ENCODE data around the gene BHLHA15. TPM values are rescaled to one million over a fixed set of nuclear protein-coding genes. Genes with fewer than 3 reads are reported as not detected.

BHLHA15 gene
- total RNA-seq, 1 experiment from 2014 or later: 5.2 TPM

DNA sequence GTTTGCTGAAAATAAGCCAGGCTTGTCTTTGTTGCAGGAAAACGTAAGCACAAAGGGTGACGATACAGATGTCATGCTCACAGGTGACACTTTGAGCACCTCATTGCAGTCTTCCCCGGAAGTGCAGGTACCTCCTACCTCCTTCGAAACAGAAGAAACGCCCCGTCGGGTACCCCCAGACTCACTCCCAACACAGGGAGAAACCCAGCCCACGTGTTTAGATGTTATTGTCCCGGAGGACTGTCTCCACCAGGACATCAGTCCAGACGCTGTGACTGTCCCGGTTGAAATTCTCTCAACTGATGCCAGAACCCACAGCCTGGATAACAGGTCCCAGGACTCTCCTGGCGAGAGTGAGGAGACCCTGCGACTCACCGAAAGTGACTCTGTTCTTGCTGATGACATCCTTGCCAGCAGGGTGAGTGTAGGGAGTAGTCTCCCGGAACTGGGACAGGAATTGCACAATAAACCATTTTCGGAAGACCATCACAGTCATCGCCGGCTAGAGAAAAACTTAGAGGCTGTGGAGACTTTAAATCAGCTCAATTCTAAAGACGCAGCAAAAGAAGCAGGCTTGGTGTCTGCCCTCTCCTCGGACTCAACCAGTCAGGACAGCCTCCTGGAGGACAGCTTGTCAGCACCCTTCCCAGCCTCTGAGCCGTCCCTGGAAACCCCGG, 18.3 kb upstream of the BHLHA15 start (continued):
- TF ChIP-seq CBX3 (IDR thresholded peaks at IDR 0.05; ENCODE audit: low read depth) (no peak), RAD21 (IDR thresholded peaks at IDR 0.05; ENCODE audit: low read depth) (no peak), SP1 (IDR thresholded peaks at IDR 0.05; ENCODE audit: low read depth) (no peak)

DNA sequence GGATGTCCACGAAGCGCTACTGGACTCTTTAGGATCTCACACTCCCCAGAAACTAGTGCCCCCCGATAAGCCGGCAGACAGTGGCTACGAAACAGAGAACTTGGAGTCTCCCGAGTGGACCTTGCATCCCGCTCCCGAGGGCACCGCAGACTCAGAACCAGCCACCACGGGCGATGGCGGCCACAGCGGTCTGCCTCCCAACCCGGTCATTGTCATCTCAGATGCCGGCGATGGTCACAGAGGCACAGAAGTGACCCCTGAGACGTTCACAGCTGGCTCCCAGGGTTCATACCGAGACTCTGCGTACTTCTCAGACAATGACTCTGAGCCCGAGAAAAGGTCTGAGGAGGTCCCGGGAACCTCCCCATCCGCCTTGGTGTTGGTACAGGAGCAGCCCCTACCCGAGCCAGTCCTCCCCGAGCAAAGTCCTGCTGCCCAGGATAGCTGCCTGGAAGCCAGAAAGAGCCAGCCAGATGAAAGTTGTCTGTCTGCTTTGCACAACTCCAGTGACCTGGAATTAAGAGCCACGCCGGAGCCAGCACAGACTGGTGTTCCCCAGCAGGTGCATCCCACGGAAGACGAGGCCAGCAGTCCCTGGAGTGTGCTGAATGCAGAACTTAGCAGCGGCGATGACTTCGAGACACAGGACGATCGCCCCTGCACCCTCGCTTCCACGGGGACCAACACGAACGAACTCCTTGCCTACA, 17.6 kb upstream of the BHLHA15 start:
- peaks cover 0 to 4% of the 10 kb centered on the region in 2 experiments; a peak in 1 of 4 replicates for H3K36me3 ChIP-seq (ENCODE audit: control insufficient read depth in 1 of 2, insufficient read depth in 2 of 2, low read length in 2 of 2)
- no peak overlapping the region for H3K9ac ChIP-seq (ENCODE audit: low read length)
- ATAC-seq: no peak

More for the DNA sequence above, 17.6 kb upstream of the BHLHA15 start:
- TF ChIP-seq, protein P1, sequence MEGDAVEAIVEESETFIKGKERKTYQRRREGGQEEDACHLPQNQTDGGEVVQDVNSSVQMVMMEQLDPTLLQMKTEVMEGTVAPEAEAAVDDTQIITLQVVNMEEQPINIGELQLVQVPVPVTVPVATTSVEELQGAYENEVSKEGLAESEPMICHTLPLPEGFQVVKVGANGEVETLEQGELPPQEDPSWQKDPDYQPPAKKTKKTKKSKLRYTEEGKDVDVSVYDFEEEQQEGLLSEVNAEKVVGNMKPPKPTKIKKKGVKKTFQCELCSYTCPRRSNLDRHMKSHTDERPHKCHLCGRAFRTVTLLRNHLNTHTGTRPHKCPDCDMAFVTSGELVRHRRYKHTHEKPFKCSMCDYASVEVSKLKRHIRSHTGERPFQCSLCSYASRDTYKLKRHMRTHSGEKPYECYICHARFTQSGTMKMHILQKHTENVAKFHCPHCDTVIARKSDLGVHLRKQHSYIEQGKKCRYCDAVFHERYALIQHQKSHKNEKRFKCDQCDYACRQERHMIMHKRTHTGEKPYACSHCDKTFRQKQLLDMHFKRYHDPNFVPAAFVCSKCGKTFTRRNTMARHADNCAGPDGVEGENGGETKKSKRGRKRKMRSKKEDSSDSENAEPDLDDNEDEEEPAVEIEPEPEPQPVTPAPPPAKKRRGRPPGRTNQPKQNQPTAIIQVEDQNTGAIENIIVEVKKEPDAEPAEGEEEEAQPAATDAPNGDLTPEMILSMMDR (IDR thresholded peaks at IDR 0.05 in 2 of 3, conservative IDR thresholded peaks at IDR 0.05 in 1 of 3; ENCODE audit: borderline replicate concordance in 1 of 3, insufficient read depth in 1 of 3, low read depth in 2 of 3, low read length in 2 of 3): no peak
- TF ChIP-seq ZFX (IDR thresholded peaks at IDR 0.05): no peak
- no peak for TF ChIP-seq SP1 (IDR thresholded peaks at IDR 0.05; ENCODE audit: low read depth)
- TF ChIP-seq, protein P2, sequence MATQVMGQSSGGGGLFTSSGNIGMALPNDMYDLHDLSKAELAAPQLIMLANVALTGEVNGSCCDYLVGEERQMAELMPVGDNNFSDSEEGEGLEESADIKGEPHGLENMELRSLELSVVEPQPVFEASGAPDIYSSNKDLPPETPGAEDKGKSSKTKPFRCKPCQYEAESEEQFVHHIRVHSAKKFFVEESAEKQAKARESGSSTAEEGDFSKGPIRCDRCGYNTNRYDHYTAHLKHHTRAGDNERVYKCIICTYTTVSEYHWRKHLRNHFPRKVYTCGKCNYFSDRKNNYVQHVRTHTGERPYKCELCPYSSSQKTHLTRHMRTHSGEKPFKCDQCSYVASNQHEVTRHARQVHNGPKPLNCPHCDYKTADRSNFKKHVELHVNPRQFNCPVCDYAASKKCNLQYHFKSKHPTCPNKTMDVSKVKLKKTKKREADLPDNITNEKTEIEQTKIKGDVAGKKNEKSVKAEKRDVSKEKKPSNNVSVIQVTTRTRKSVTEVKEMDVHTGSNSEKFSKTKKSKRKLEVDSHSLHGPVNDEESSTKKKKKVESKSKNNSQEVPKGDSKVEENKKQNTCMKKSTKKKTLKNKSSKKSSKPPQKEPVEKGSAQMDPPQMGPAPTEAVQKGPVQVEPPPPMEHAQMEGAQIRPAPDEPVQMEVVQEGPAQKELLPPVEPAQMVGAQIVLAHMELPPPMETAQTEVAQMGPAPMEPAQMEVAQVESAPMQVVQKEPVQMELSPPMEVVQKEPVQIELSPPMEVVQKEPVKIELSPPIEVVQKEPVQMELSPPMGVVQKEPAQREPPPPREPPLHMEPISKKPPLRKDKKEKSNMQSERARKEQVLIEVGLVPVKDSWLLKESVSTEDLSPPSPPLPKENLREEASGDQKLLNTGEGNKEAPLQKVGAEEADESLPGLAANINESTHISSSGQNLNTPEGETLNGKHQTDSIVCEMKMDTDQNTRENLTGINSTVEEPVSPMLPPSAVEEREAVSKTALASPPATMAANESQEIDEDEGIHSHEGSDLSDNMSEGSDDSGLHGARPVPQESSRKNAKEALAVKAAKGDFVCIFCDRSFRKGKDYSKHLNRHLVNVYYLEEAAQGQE (IDR thresholded peaks at IDR 0.05; ENCODE audit: low read depth): no peak
- no peak for TF ChIP-seq ELF1 (IDR thresholded peaks at IDR 0.05; ENCODE audit: borderline replicate concordance, low read depth)
- no peak for TF ChIP-seq SIN3A (IDR thresholded peaks at IDR 0.05; ENCODE audit: low read depth)
- no peak overlapping the region for H2AFZ ChIP-seq (ENCODE audit: low read depth, low read length, poor library complexity, severe bottlenecking)
- H3K4me1 ChIP-seq (ENCODE audit: control insufficient read depth in 1 of 2, insufficient read depth in 2 of 2, low read length in 2 of 2): no peaks in the 10 kb centered on the region
- no peaks in the 10 kb centered on the region for H3K9me3 ChIP-seq (ENCODE audit: control insufficient read depth in 1 of 2, insufficient read depth in 1 of 2, low read depth in 1 of 2, low read length in 2 of 2)
- ChIA-PET RAD21 (ENCODE audit: low non-redundant PET in 1 of 2, low total read pairs in 2 of 2, uncharacterized antibody in 2 of 2, unreplicated experiment in 2 of 2) (no interaction called here), POLR2A (no interaction called here), CTCF (no interaction called here)
- intact Hi-C loops (cut with micrococcal nuclease): no loop called here
- H3K27me3 ChIP-seq (ENCODE audit: insufficient read depth, low read length): no peaks in the 10 kb centered on the region
- H3K27ac ChIP-seq (ENCODE audit: low read depth, low read length): no peak overlapping the region
- H3K4me2 ChIP-seq (ENCODE audit: low read length): no peak overlapping the region
- H4K20me1 ChIP-seq (ENCODE audit: insufficient read depth): no peaks in the 10 kb centered on the region
- no peaks in the 10 kb centered on the region for H3K79me2 ChIP-seq (ENCODE audit: insufficient read depth, low read length)
- H3K9me2 ChIP-seq (ENCODE audit: insufficient read depth): no peaks in the 10 kb centered on the region
- no peak overlapping the region for H3K4me3 ChIP-seq (replicated peaks in 1 of 2; ENCODE audit: low read depth in 1 of 2, low read length in 2 of 2)
- DNase-seq (ENCODE audit: low read depth, low spot score): no peak
- BruUV-seq (replicated peaks): no TSS peak
